IMR-90 (cell line): ENCODE results near the gene THAP2. TPM values are rescaled to one million over a fixed set of nuclear protein-coding genes. Genes with fewer than 3 reads are reported as not detected.
A peak's percentile ranks its signal among the peaks of the same experiment; 100 is the strongest.

Source experiments
- ATAC-seq: fragments of 200-7000 bp; cut with Tn5 transposase; 2 replicates; pipeline ENCODE4 v1.9.1; 2020; ENCODE audit warnings: low read depth, mild to moderate bottlenecking, moderate library complexity
- BruUV-seq: library from RNA; stranded (reverse); fragments of 400-500 nt; replicated peaks from 2 replicates; lab custom pipeline; 2021; lab: Mats Ljungman, UMichigan
- CTCF ChIA-PET: fragments of 300-600 bp; formaldehyde crosslinking; extraction: SDS; loops from one replicate; lab custom pipeline; 2021; ENCODE audit warnings: antibody characterized with exemption; lab: Yijun Ruan, JAX
- POLR2A ChIA-PET: fragments of 300-600 bp; sonication (Branson Sonifier 250); formaldehyde crosslinking; loops from one replicate; lab custom pipeline; 2022; ENCODE audit warnings: antibody characterized with exemption; ENCODE audit not compliant: unreplicated experiment; lab: Charles Lee
- DNase-seq: peaks from one replicate; pipeline ENCODE4 v3.0.0; 2013
- H2AFZ ChIP-seq: replicated peaks from 2 replicates; pipeline ENCODE3; 2013; ENCODE audit warnings: low read length, mild to moderate bottlenecking; ENCODE audit not compliant: poor library complexity
- H2AK5ac ChIP-seq: 2 replicates; pipeline ENCODE4 v1.6.1; 2013; ENCODE audit warnings: low read depth, low read length, inconsistent platforms
- H2AK9ac ChIP-seq: replicated peaks from 2 replicates; pipeline ENCODE3; 2013; ENCODE audit warnings: mild to moderate bottlenecking, low read depth, low read length, moderate library complexity; ENCODE audit not compliant: poor library complexity
- H2BK120ac ChIP-seq: 2 replicates; pipeline ENCODE4 v1.6.1; 2013; ENCODE audit warnings: low read depth, low read length, inconsistent platforms
- H2BK15ac ChIP-seq: 3 replicates; pipeline ENCODE4 v1.6.1; 2013; ENCODE audit warnings: low read depth, low read length, inconsistent platforms
- H2BK20ac ChIP-seq: 2 replicates; pipeline ENCODE4 v1.6.1; 2013; ENCODE audit warnings: low read depth, mild to moderate bottlenecking, inconsistent platforms, low read length, moderate library complexity
- H2BK5ac ChIP-seq: 2 replicates; pipeline ENCODE4 v1.6.1; 2013; ENCODE audit warnings: mild to moderate bottlenecking, low read depth, low read length, inconsistent platforms; ENCODE audit not compliant: poor library complexity, severe bottlenecking
- H3K14ac ChIP-seq: replicated peaks from 2 replicates; pipeline ENCODE4 v1.6.1; 2013; ENCODE audit warnings: low read depth, low read length, inconsistent platforms
- H3K18ac ChIP-seq: 2 replicates; pipeline ENCODE4 v1.6.1; 2013; ENCODE audit warnings: low read depth, low read length, control low read depth
- H3K23ac ChIP-seq: 2 replicates; pipeline ENCODE4 v1.6.1; 2013; ENCODE audit warnings: low read depth, low read length, inconsistent platforms
- H3K27ac ChIP-seq: 2 replicates; pipeline ENCODE4 v1.5.1; 2013; ENCODE audit warnings: mild to moderate bottlenecking, control low read depth, low read length; ENCODE audit not compliant: insufficient read depth
- H3K27me3 ChIP-seq: 2 replicates; pipeline ENCODE4 v1.6.1; 2013; ENCODE audit warnings: low read length; ENCODE audit not compliant: control insufficient read depth, insufficient read depth
- H3K36me3 ChIP-seq: 2 replicates; pipeline ENCODE4 v1.6.1; 2013; ENCODE audit warnings: low read length, mixed read lengths; ENCODE audit not compliant: control insufficient read depth, insufficient read depth
- H3K4ac ChIP-seq: 2 replicates; pipeline ENCODE4 v1.6.1; 2013; ENCODE audit warnings: low read depth, low read length, inconsistent platforms
- H3K4me1 ChIP-seq: 2 replicates; pipeline ENCODE4 v1.6.1; 2013; ENCODE audit warnings: low read length, mixed read lengths; ENCODE audit not compliant: control insufficient read depth, insufficient read depth
- H3K4me2 ChIP-seq: 2 replicates; pipeline ENCODE4 v1.6.1; 2013; ENCODE audit warnings: low read depth, mild to moderate bottlenecking, control low read depth, low read length, moderate library complexity
- H3K4me3 ChIP-seq: 2 replicates; pipeline ENCODE4 v1.5.1; 2013; ENCODE audit warnings: low read depth, mild to moderate bottlenecking, control low read depth, low read length, moderate library complexity; ENCODE audit not compliant: insufficient read depth
- H3K56ac ChIP-seq: 2 replicates; pipeline ENCODE4 v1.6.1; 2013; ENCODE audit warnings: low read length, inconsistent platforms; ENCODE audit not compliant: insufficient read depth; ENCODE audit errors: extremely low read depth
- H3K79me1 ChIP-seq, 2 experiments: 2 replicates each; pipeline ENCODE4 v1.6.1; 2013; ENCODE audit warnings: low read length in 2 of 2, inconsistent platforms in 1 of 2, low read depth in 1 of 2
- H3K9ac ChIP-seq: 2 replicates; pipeline ENCODE4 v1.6.1; 2013; ENCODE audit warnings: low read depth, low read length, control low read depth
- H3K9me1 ChIP-seq: 2 replicates; pipeline ENCODE4 v1.6.1; 2013; ENCODE audit warnings: low read length, inconsistent platforms; ENCODE audit not compliant: insufficient read depth
- H3K9me3 ChIP-seq: 2 replicates; pipeline ENCODE4 v1.6.1; 2013; ENCODE audit warnings: low read length; ENCODE audit not compliant: control insufficient read depth, insufficient read depth
- H4K20me1 ChIP-seq: 2 replicates; pipeline ENCODE4 v1.6.1; 2013; ENCODE audit warnings: low read length, inconsistent platforms; ENCODE audit not compliant: insufficient read depth
- H4K5ac ChIP-seq: 2 replicates; pipeline ENCODE4 v1.6.1; 2013; ENCODE audit warnings: mild to moderate bottlenecking, low read depth, low read length, control low read depth
- H4K8ac ChIP-seq, 2 experiments: 2 replicates each; pipeline ENCODE4 v1.6.1; 2013; ENCODE audit warnings: low read depth in 2 of 2, low read length in 2 of 2, control low read depth in 1 of 2, inconsistent platforms in 1 of 2
- H4K91ac ChIP-seq: 2 replicates; pipeline ENCODE4 v1.6.1; 2013; ENCODE audit warnings: low read depth, low read length, inconsistent platforms; ENCODE audit not compliant: insufficient read depth
- CEBPB ChIP-seq: IDR thresholded peaks from 2 replicates; pipeline ENCODE4 v1.6.1; 2012; ENCODE audit warnings: low read depth, low read length, improper control_type of control experiment
- CTCF ChIP-seq: conservative IDR thresholded peaks from 2 replicates; pipeline ENCODE4 v1.5.1; 2012; ENCODE audit warnings: mild to moderate bottlenecking, low read depth, low read length, improper control_type of control experiment
- FOS ChIP-seq: fragments of 150-350 bp; IDR thresholded peaks from 2 replicates; pipeline ENCODE4 v1.6.1; 2016; ENCODE audit warnings: low read depth, low read length
- MAFK ChIP-seq: IDR thresholded peaks from 2 replicates; pipeline ENCODE4 v1.6.1; 2012; ENCODE audit warnings: low read depth, low read length, improper control_type of control experiment
- MXI1 ChIP-seq: IDR thresholded peaks from 2 replicates; pipeline ENCODE4 v1.6.1; 2012; ENCODE audit warnings: low read depth, mild to moderate bottlenecking, low read length, moderate library complexity, borderline replicate concordance
- POLR2A ChIP-seq: IDR thresholded peaks from 2 replicates; pipeline ENCODE4 v1.6.1; 2012; ENCODE audit warnings: mild to moderate bottlenecking, low read depth, low read length
- RCOR1 ChIP-seq: IDR thresholded peaks from 2 replicates; pipeline ENCODE4 v1.6.1; 2012; ENCODE audit warnings: mild to moderate bottlenecking, low read length, improper control_type of control experiment; ENCODE audit not compliant: insufficient replicate concordance
- WGBS, 2 experiments: methylation state at CpG; one replicate each; pipeline versions ENCODE4 v1.1.5 to v1.1.7; 2013; ENCODE audit warnings: missing lambda C conversion rate in 2 of 2; ENCODE audit not compliant: insufficient read length in 1 of 2; ENCODE audit errors: extremely low coverage in 2 of 2; 5-methylcytosine and 5-hydroxymethylcytosine counted together
- dilution Hi-C: fragments of 300-500 bp; cut with HindIII; formaldehyde crosslinking; loops from one replicate; pipeline ENCODE4 v1.14.3; 2018; ENCODE audit warnings: low sequenced_read_pairs; ENCODE audit not compliant: unreplicated experiment
- in situ Hi-C: fragments of 300-500 bp; cut with MboI; formaldehyde crosslinking; loops from 3 replicates; pipeline ENCODE4 v1.14.3; 2019; ENCODE audit warnings: low sequenced_read_pairs, inconsistent platforms, mixed read lengths
- intact Hi-C: fragments of 100-400 bp; cut with micrococcal nuclease; formaldehyde crosslinking; loops from 2 replicates; pipeline ENCODE4 v1.10.0; 2022
- polyA plus RNA-seq, 3 experiments: library from polyadenylated mRNA; depleted of rRNA; stranded (reverse); fragments of >200 nt; gene quantifications; 2 replicates each; pipeline ENCODE4 v1.2.3, GENCODE V29; 2012; ENCODE audit warnings: low replicate concordance in 1 of 3
- total RNA-seq: library from RNA; depleted of rRNA; stranded (reverse); fragments of >200 nt; gene quantifications from 2 replicates; pipeline ENCODE4 v1.2.3, GENCODE V29; 2012

Gene THAP2
- total and polyA plus RNA-seq, 2 of the 4 experiments (the other 2 are of a cell fraction): 1.4 to 2.5 TPM

GRCh38 chr12:71661977-71662530 lies 2.0 kb upstream of the THAP2 start:
- peak; percentile 93 for TF ChIP-seq CEBPB
- no peak for TF ChIP-seq CTCF
- 0 out of 2 replicates have a peak, but pooled peaks have one; percentile 14 for TF ChIP-seq FOS
- TF ChIP-seq POLR2A: peak; percentile 69
- TF ChIP-seq MXI1: no peak
- TF ChIP-seq RCOR1: no peak
- TF ChIP-seq MAFK: peak; percentile 66
- ChIA-PET CTCF (interaction anchor here (0.9 kb wide), 1 partner anchor 25 kb away, joined by 3 read pairs; no protein-coding TSS in a partner anchor), POLR2A (no interaction called here)
- H2AK9ac ChIP-seq: no peak overlapping the region
- peak overlapping the region; percentile 95 for H3K9ac ChIP-seq
- H3K4ac ChIP-seq: no peak overlapping the region
- intact Hi-C loops: loop anchor here (5.0 kb wide), 1 partner anchor 85 kb away; no protein-coding TSS in a partner anchor
- peak overlapping the region; percentile 66; the same call in 1 of the 2 replicates for H3K56ac ChIP-seq
- H3K9me3 ChIP-seq: no peaks in the 10 kb centered on the region
- BruUV-seq: no TSS peak
- H4K20me1 ChIP-seq: peaks cover 27% of the 10 kb centered on the region
- H2BK120ac ChIP-seq: no peak overlapping the region
- H3K27me3 ChIP-seq: no peaks in the 10 kb centered on the region
- peak overlapping the region; percentile 18; the same call in 1 of the 2 replicates for H3K18ac ChIP-seq
- H3K27ac ChIP-seq: peak overlapping the region; percentile 95; the same call in 1 of the 2 replicates
- no peak overlapping the region; the same call in 1 of the 2 replicates for H3K23ac ChIP-seq
- in situ Hi-C loops: loop anchor here (10.0 to 25.0 kb wide), 2 partner anchors 93 to 600 kb away; partner anchors contain the start of genes RAB21 and TRHDE
- peak overlapping the region; percentile 88 for H3K4me2 ChIP-seq
- peaks cover 14% of the 10 kb centered on the region for H3K36me3 ChIP-seq
- H3K4me1 ChIP-seq: no peaks in the 10 kb centered on the region
- no peak overlapping the region for H4K5ac ChIP-seq
- H3K4me3 ChIP-seq: peak overlapping the region; percentile 68
- H2BK15ac ChIP-seq: no peak overlapping the region
- dilution Hi-C loops: no loop called here
- H3K14ac ChIP-seq: peak overlapping the region; percentile 8; the same call in 1 of the 2 replicates
- H2BK20ac ChIP-seq: no peak overlapping the region
- peak overlapping the region in 1 of 2 experiments; percentile 19; a peak in 2 of 4 replicates for H4K8ac ChIP-seq
- no peak overlapping the region for H2AFZ ChIP-seq
- H3K9me1 ChIP-seq: no peaks in the 10 kb centered on the region
- H2BK5ac ChIP-seq: peak overlapping the region; percentile 90
- H4K91ac ChIP-seq: no peak overlapping the region
- peak; percentile 84 for DNase-seq
- no peak overlapping the region for H2AK5ac ChIP-seq
- no CpG with 5 or more reads among the region's 8 CpGs for WGBS, 2 experiments
- H3K79me1 ChIP-seq: peaks cover 8 to 22% of the 10 kb centered on the region in 2 experiments; a peak in 3 of 4 replicates
- ATAC-seq: peak; percentile 2; the same call in 1 of the 2 replicates
